ENCODE data around the gene SPATA4. TPM values are rescaled to one million over a fixed set of nuclear protein-coding genes. Genes with fewer than 3 reads are reported as not detected.

Gene SPATA4
- total RNA-seq = not detected in 2 replicates

DNA sequence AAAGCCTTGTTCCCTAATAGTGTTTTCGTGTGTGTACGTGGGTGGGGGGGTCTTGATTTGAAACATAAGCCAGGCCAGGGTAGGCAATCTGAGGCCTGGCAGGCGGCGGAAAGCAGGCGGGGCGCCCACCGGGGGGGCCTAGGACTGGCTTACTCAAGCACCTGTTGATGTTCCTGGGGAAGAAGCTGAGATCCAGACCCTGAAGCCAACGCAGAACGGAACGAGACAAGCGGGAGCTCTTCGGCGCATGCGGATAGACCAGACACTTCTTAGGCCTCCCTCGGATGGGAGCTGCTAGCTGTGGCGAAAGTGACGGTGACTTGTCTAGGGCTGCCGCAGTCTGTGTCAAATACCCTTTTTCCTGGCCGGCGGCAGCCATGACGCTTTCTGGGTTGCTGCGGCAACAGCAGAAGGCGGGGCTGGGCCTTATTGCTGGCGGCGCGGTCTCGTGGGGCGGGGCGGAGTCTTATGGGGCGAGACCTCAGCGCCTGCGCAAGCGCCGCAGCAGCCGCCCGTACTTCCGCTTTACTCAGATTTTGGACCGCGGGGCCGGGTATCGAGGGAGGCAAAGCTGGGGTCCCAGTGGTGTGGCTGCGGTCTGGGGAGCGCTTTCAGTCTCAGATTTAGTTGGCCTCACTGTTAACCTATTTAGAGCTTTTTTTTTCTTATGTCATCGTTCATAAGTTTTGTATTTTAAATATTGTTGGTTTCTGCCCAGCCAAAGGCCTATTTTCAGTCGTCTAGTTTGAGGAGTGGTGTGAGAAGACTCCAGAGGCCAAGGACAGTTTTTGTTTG, at the start of gene SPATA4:
Gene SPATA4 (minus strand): TSS at position 402 of the 795 bp plus-strand sequence. CDS start 23 bp downstream, at position 379.

Other genes starting within 250 kb of the SPATA4 start
- 0.09 TPM in 1 of 2 replicates, not detected in the other for gene WDR17, start 129.7 kb downstream of the SPATA4 start, total RNA-seq
- gene ASB5, start 73.6 kb upstream of the SPATA4 start, total RNA-seq = under 0.01 TPM in 1 of 2 replicates, not detected in the other
- gene SPCS3, start 124.4 kb upstream of the SPATA4 start, total RNA-seq = 156 and 172 TPM in 2 replicates

Data from dermis lymphatic vessel endothelial cell (primary cell).